CD14-positive monocyte (primary cell): ENCODE data around the gene SNX18. TPM values are rescaled to one million over a fixed set of nuclear protein-coding genes. Genes with fewer than 3 reads are reported as not detected.

Experiments used
- DNase-seq, 3 donors: peaks; one replicate each; pipeline ENCODE4 v3.0.0-alpha.2; 2011 to 2022
- H2AFZ ChIP-seq: 2 replicates; pipeline ENCODE4 v1.6.0; 2012; ENCODE audit warnings: mild to moderate bottlenecking, low read depth, low read length, inconsistent platforms; ENCODE audit not compliant: insufficient read depth, poor library complexity, severe bottlenecking
- H3K27ac ChIP-seq, 2 donors: 1 replicate in 1 of 2; 2 replicates in 1 of 2; pipeline ENCODE4 v1.5.1; 2012 to 2013; ENCODE audit warnings: low read length in 2 of 2, control low read depth in 1 of 2, inconsistent platforms in 1 of 2, low read depth in 1 of 2, mild to moderate bottlenecking in 1 of 2
- H3K27me3 ChIP-seq, 2 donors: one replicate each; pipeline versions ENCODE4 v1.6.0 to v1.6.1; 2011 to 2013; ENCODE audit warnings: low read length in 2 of 2; ENCODE audit not compliant: control insufficient read depth in 2 of 2, insufficient read depth in 2 of 2
- H3K36me3 ChIP-seq, 2 donors: replicated peaks in 1 of 2; 1 replicate in 1 of 2; 2 replicates in 1 of 2; pipeline versions ENCODE4 v1.5.1 to v1.6.1; 2012 to 2013; ENCODE audit warnings: low read length in 2 of 2, control low read depth in 1 of 2, inconsistent platforms in 1 of 2, mild to moderate bottlenecking in 1 of 2; ENCODE audit not compliant: insufficient read depth in 2 of 2, control insufficient read depth in 1 of 2
- H3K4me1 ChIP-seq, 2 donors: 1 replicate in 1 of 2; 2 replicates in 1 of 2; pipeline versions ENCODE4 v1.5.1 to v1.6.1; 2012 to 2013; ENCODE audit warnings: low read length in 2 of 2, control low read depth in 1 of 2, inconsistent platforms in 1 of 2, mild to moderate bottlenecking in 1 of 2, moderate library complexity in 1 of 2; ENCODE audit not compliant: insufficient read depth in 2 of 2, control insufficient read depth in 1 of 2
- H3K4me2 ChIP-seq: replicated peaks from 2 replicates; pipeline ENCODE3; 2012; ENCODE audit warnings: low read length, moderate library complexity, mild to moderate bottlenecking; ENCODE audit not compliant: poor library complexity, severe bottlenecking; ENCODE audit errors: extremely low read depth
- H3K4me3 ChIP-seq, 3 experiments: fragments of 200-600 bp in 1 of 3; sonication (generic) in 1 of 3; replicated peaks in 1 of 3; 1 replicate in 2 of 3; 2 replicates in 1 of 3; pipeline ENCODE4 v1.5.1; 2011 to 2013; ENCODE audit warnings: low read length in 3 of 3, mild to moderate bottlenecking in 3 of 3, control low read depth in 2 of 3, low read depth in 2 of 3, inconsistent platforms in 1 of 3, moderate library complexity in 1 of 3
- H3K79me2 ChIP-seq: 2 replicates; pipeline ENCODE4 v1.6.0; 2012; ENCODE audit warnings: mild to moderate bottlenecking, control low read depth, inconsistent platforms, low read length, moderate library complexity; ENCODE audit not compliant: insufficient read depth
- H3K9ac ChIP-seq: 2 replicates; pipeline ENCODE4 v1.6.0; 2017; ENCODE audit warnings: low read length, mild to moderate bottlenecking; ENCODE audit not compliant: insufficient read depth, poor library complexity, severe bottlenecking
- H3K9me3 ChIP-seq, 2 donors: replicated peaks in 1 of 2; 1 replicate in 1 of 2; 2 replicates in 1 of 2; pipeline versions ENCODE4 v1.5.1 to v1.6.1; 2012 to 2013; ENCODE audit warnings: low read length in 2 of 2, control low read depth in 1 of 2; ENCODE audit not compliant: control insufficient read depth in 1 of 2, insufficient read depth in 1 of 2
- H4K20me1 ChIP-seq: 2 replicates; pipeline ENCODE4 v1.6.0; 2012; ENCODE audit warnings: mild to moderate bottlenecking, low read length, control low read depth, moderate library complexity; ENCODE audit not compliant: insufficient read depth
- H3K27ac Mint-ChIP-seq, 7 donors: one replicate each; pipeline ENCODE4 v1.8.0; 2020; ENCODE audit warnings: mild to moderate bottlenecking in 7 of 7, mixed read lengths in 7 of 7, moderate library complexity in 6 of 7, inconsistent platforms in 2 of 7
- H3K27me3 Mint-ChIP-seq, 3 donors: one replicate each; pipeline ENCODE4 v1.8.0; 2021 to 2022; ENCODE audit warnings: low read depth in 3 of 3, mild to moderate bottlenecking in 3 of 3, mixed read lengths in 3 of 3, moderate library complexity in 3 of 3, inconsistent platforms in 1 of 3
- H3K36me3 Mint-ChIP-seq, 2 donors: one replicate each; pipeline ENCODE4 v1.8.0; 2020; ENCODE audit warnings: mixed read lengths in 2 of 2, inconsistent platforms in 1 of 2, mild to moderate bottlenecking in 1 of 2
- H3K4me1 Mint-ChIP-seq: one replicate; pipeline ENCODE4 v1.8.0; 2020; ENCODE audit warnings: mild to moderate bottlenecking, mixed read lengths
- H3K4me3 Mint-ChIP-seq, 2 donors: one replicate each; pipeline ENCODE4 v1.8.0; 2020; ENCODE audit warnings: mild to moderate bottlenecking in 2 of 2, mixed read lengths in 2 of 2, moderate library complexity in 1 of 2
- H3K9me3 Mint-ChIP-seq, 7 donors: one replicate each; pipeline ENCODE4 v1.8.0; 2020 to 2022; ENCODE audit warnings: mixed read lengths in 7 of 7, mild to moderate bottlenecking in 6 of 7, moderate library complexity in 6 of 7, inconsistent platforms in 2 of 7
- CTCF ChIP-seq: fragments of 200-600 bp; IDR thresholded peaks from one replicate; pipeline ENCODE4 v1.8.0; 2022; ENCODE audit warnings: antibody characterized with exemption, mild to moderate bottlenecking
- WGBS: methylation state at CpG from one replicate; pipeline ENCODE4 v1.1.5; 2013; ENCODE audit warnings: missing lambda C conversion rate; ENCODE audit not compliant: insufficient coverage; 5-methylcytosine and 5-hydroxymethylcytosine counted together
- intact Hi-C, 2 donors: fragments of 100-400 bp; cut with micrococcal nuclease; formaldehyde crosslinking; loops; one replicate each; pipeline versions ENCODE4 v1.15.0 to v1.15.1; 2023
- polyA plus RNA-seq, 3 donors: library from polyadenylated mRNA; depleted of rRNA in 1 of 3; unstranded in 2 of 3; stranded (reverse) in 1 of 3; fragments of 300-500 nt in 2 of 3; fragments of >200 nt in 1 of 3; fragmentation: Illumina TruSeq in 2 of 3; gene quantifications; 1 replicate in 2 of 3; 2 replicates in 1 of 3; pipeline ENCODE4 v1.2.3, GENCODE V29; 2012 to 2021

SNX18 gene
- polyA plus RNA-seq, 3 donors: 6.8 to 33.3 (median 12.4) TPM

DNA sequence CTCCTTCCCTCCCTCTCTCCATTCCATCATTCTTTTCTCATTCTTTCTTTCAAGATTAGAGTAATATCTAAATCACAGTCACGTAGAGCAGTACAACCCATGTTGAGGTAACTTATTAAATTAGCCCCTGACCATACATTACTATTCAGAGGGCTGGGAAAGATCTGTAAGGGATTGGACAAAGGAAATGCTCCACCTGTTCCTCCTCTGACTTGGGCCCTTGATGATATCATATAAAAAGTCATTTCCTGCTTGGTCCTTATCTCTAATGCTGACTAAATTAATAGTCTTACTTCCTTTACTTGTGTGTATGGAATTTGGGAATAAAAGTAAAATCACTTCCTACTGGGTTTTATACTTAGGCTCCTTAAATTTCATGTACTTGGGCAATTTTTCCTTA is 40.8 kb downstream of the SNX18 start:
- no peak for DNase-seq
- H3K9me3 ChIP-seq: no peaks in the 10 kb centered on the region
- intact Hi-C loops: no loop called here
- Mint-ChIP-seq H3K9me3 (peaks cover 0 to 2% (median 0%) of the 10 kb centered on the region in 7 donors), H3K27ac (no peak overlapping the region), H3K4me3 (no peak overlapping the region), H3K27me3 (no peaks in the 10 kb centered on the region), H3K4me1 (peaks cover 14% of the 10 kb centered on the region), H3K36me3 (peaks cover 4 to 7% of the 10 kb centered on the region in 2 donors)
- H3K79me2 ChIP-seq: no peaks in the 10 kb centered on the region
- H3K4me1 ChIP-seq: peaks cover 0 to 3% of the 10 kb centered on the region in 2 donors
- no peak overlapping the region for H3K4me3 ChIP-seq
- no peaks in the 10 kb centered on the region for H3K36me3 ChIP-seq
- TF ChIP-seq CTCF: no peak
- peaks cover 5% of the 10 kb centered on the region for H4K20me1 ChIP-seq
- no peak overlapping the region for H3K27ac ChIP-seq
- WGBS: no CpG with 5 or more reads among the region's 1 CpG
- H3K4me2 ChIP-seq: no peak overlapping the region
- no peak overlapping the region for H3K9ac ChIP-seq
- no peak overlapping the region for H2AFZ ChIP-seq
- H3K27me3 ChIP-seq: no peaks in the 10 kb centered on the region

DNA sequence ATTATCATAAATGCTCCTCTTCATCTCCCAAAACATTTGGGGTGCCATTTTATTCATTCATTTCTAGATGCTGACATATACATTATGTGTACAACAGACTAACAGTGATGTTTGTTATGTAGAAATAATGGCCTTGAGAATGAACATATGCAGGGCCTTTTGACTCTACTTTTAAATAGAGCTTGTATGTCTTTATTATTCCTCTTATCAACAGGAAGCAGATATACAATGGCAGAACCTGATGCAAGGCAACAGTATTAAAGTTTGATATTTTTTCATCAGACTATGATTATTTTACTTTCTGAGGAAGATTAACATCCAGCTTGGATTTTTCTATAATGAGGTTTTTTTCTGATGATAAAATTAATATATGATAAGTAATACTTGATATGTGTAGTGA is 44.1 kb downstream of the SNX18 start:
- H3K9ac ChIP-seq: no peak overlapping the region
- H3K36me3 ChIP-seq: no peaks in the 10 kb centered on the region
- Mint-ChIP-seq H3K4me1 (peaks cover 9% of the 10 kb centered on the region), H3K36me3 (no peaks in the 10 kb centered on the region), H3K4me3 (no peak overlapping the region), H3K9me3 (peaks cover 0 to 2% (median 0%) of the 10 kb centered on the region in 7 donors), H3K27me3 (no peaks in the 10 kb centered on the region), H3K27ac (no peak overlapping the region)
- H3K79me2 ChIP-seq: no peaks in the 10 kb centered on the region
- H3K4me2 ChIP-seq: no peak overlapping the region
- no peaks in the 10 kb centered on the region for H3K27me3 ChIP-seq
- no peak overlapping the region for H3K27ac ChIP-seq
- H3K4me3 ChIP-seq: no peak overlapping the region
- H2AFZ ChIP-seq: no peak overlapping the region
- DNase-seq: no peak
- no peak for TF ChIP-seq CTCF
- no peaks in the 10 kb centered on the region for H4K20me1 ChIP-seq
- H3K9me3 ChIP-seq: no peaks in the 10 kb centered on the region
- peaks cover 0 to 5% of the 10 kb centered on the region in 2 donors for H3K4me1 ChIP-seq
- intact Hi-C loops: no loop called here
